IMR-90 (cell line): ENCODE measurements around the gene ZNF555.

Experiments used
- BHLHE40 ChIP-seq: fragments of 150-350 bp; IDR thresholded peaks from 2 replicates; pipeline ENCODE4 v1.6.1; 2016; ENCODE audit warnings: mild to moderate bottlenecking, low read depth, low read length
- FOS ChIP-seq: fragments of 150-350 bp; IDR thresholded peaks from 2 replicates; pipeline ENCODE4 v1.6.1; 2016; ENCODE audit warnings: low read depth, low read length
- MAFK ChIP-seq: IDR thresholded peaks from 2 replicates; pipeline ENCODE4 v1.6.1; 2012; ENCODE audit warnings: low read depth, low read length, improper control_type of control experiment
- MAZ ChIP-seq: IDR thresholded peaks from 2 replicates; pipeline ENCODE4 v1.6.1; 2012; ENCODE audit warnings: low read depth, mild to moderate bottlenecking, low read length, improper control_type of control experiment, moderate library complexity, borderline replicate concordance
- POLR2A ChIP-seq: IDR thresholded peaks from 2 replicates; pipeline ENCODE4 v1.6.1; 2012; ENCODE audit warnings: mild to moderate bottlenecking, low read depth, low read length
- RAD21 ChIP-seq: IDR thresholded peaks from 2 replicates; pipeline ENCODE4 v1.6.1; 2012; ENCODE audit warnings: low read length, improper control_type of control experiment
- RCOR1 ChIP-seq: IDR thresholded peaks from 2 replicates; pipeline ENCODE4 v1.6.1; 2012; ENCODE audit warnings: mild to moderate bottlenecking, low read length, improper control_type of control experiment; ENCODE audit not compliant: insufficient replicate concordance
- RFX5 ChIP-seq: IDR thresholded peaks from 2 replicates; pipeline ENCODE4 v1.8.0; 2012; ENCODE audit warnings: low read depth, mild to moderate bottlenecking, low read length, moderate library complexity
- TF ChIP-seq, protein P1 (sequence below): conservative IDR thresholded peaks from 2 replicates; pipeline ENCODE4 v1.5.1; 2012; ENCODE audit warnings: mild to moderate bottlenecking, low read depth, low read length, improper control_type of control experiment

DNA sequence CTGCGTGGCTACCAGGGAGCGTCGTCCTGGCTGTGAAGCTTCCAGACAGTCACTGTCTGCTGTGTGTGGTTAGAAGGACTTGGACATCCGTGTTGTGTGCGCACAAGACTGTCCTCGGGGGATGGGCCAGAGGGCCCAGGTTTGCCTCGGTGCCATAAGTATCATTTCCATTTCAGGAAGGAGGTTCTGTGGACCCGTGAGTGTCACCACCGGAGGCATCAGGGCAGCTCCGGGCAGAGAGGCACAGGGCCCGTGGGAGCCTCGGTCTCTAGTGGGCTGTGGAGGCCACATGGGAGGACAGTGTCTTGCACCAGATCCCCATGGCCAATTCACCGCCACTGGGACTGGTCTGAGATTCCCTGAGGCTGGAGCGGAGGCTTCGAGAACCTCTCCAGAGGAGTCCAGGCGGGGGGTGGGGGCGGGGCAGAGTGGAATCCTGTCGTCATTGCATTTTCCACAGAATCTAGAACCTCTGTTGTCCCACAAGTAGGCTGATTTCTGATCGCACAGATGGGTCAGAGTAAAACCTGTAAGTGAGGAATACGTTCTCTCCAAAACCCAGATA, 65.4 kb downstream of the ZNF555 start:
- TF ChIP-seq, protein P1, sequence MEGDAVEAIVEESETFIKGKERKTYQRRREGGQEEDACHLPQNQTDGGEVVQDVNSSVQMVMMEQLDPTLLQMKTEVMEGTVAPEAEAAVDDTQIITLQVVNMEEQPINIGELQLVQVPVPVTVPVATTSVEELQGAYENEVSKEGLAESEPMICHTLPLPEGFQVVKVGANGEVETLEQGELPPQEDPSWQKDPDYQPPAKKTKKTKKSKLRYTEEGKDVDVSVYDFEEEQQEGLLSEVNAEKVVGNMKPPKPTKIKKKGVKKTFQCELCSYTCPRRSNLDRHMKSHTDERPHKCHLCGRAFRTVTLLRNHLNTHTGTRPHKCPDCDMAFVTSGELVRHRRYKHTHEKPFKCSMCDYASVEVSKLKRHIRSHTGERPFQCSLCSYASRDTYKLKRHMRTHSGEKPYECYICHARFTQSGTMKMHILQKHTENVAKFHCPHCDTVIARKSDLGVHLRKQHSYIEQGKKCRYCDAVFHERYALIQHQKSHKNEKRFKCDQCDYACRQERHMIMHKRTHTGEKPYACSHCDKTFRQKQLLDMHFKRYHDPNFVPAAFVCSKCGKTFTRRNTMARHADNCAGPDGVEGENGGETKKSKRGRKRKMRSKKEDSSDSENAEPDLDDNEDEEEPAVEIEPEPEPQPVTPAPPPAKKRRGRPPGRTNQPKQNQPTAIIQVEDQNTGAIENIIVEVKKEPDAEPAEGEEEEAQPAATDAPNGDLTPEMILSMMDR: no peak
- TF ChIP-seq FOS (no peak), BHLHE40 (no peak), MAZ (no peak), RFX5 (no peak), RAD21 (no peak), POLR2A (no peak), RCOR1 (no peak), MAFK (no peak)
